ENCODE measurements around the gene MAP3K6. TPM values are rescaled to one million over a fixed set of nuclear protein-coding genes. Genes with fewer than 3 reads are reported as not detected.

MAP3K6 gene
- total RNA-seq, 4 donors from 2014 or later, result 82.2 to 122 (median 101) TPM

DNA sequence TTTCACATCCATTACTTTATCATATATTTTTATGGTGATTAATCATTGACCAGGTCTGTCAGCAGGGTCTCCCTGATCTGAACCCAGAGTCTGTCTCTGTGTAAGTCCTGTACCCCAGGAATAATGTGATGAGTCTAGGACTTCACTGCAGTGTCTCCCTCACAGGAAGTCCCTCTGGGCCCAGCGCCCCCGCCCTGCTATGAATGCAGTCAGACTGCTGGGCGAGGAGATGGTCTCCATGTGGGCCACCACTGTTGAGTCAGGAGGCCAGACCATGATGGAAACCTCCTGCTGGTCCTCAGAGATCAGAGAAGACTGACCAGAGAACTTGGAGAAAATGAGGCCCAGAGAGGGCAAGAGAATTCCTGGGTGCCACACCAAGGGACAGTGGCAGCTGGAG lies 35.3 kb downstream of the MAP3K6 start:
- TF ChIP-seq, protein P1, sequence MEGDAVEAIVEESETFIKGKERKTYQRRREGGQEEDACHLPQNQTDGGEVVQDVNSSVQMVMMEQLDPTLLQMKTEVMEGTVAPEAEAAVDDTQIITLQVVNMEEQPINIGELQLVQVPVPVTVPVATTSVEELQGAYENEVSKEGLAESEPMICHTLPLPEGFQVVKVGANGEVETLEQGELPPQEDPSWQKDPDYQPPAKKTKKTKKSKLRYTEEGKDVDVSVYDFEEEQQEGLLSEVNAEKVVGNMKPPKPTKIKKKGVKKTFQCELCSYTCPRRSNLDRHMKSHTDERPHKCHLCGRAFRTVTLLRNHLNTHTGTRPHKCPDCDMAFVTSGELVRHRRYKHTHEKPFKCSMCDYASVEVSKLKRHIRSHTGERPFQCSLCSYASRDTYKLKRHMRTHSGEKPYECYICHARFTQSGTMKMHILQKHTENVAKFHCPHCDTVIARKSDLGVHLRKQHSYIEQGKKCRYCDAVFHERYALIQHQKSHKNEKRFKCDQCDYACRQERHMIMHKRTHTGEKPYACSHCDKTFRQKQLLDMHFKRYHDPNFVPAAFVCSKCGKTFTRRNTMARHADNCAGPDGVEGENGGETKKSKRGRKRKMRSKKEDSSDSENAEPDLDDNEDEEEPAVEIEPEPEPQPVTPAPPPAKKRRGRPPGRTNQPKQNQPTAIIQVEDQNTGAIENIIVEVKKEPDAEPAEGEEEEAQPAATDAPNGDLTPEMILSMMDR (IDR thresholded peaks at IDR 0.05), result no peak
- TF ChIP-seq POLR2A (IDR thresholded peaks at IDR 0.05) (no peak), EP300 (IDR thresholded peaks at IDR 0.05) (no peak)
- 81 to 87% methylated on average over 3 of the region's 3 CpGs for WGBS, 2 donors
- H3K27ac ChIP-seq, result no peak overlapping the region
- no peaks in the 10 kb centered on the region for H3K9me3 ChIP-seq
- H3K4me1 ChIP-seq, result peaks cover 0 to 27% (median 9%) of the 10 kb centered on the region in 4 donors
- H3K36me3 ChIP-seq, result peaks cover 5 to 76% (median 18%) of the 10 kb centered on the region in 3 donors
- H3K4me3 ChIP-seq, result no peak overlapping the region
- no peaks in the 10 kb centered on the region for H3K27me3 ChIP-seq
- DNase-seq (ENCODE audit: low spot score in 2 of 2), result no peak

DNA sequence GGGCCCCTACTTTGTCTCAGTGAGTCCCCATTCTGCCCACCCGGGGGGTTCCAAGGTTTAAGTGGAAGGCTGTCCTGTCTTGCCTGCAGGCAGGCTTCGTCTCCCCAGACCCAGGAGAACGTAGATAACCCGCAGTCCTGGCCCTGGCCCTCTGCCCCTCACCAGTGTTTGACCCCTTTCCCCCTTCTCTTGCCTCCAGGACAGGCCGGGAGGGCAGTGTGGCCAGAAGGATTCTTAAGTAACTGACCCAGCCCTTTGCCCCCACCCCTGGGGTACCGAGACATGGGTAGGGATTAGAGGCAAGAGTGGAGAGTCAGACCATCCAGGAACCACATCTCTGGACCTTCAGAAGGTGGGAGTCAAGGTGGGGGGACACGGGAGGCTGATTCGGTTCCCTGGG lies 36.0 kb downstream of the MAP3K6 start:
- TF ChIP-seq, protein P1 (IDR thresholded peaks at IDR 0.05), result no peak
- TF ChIP-seq EP300 (IDR thresholded peaks at IDR 0.05) (no peak), POLR2A (IDR thresholded peaks at IDR 0.05) (no peak)
- no peak overlapping the region for H3K27ac ChIP-seq
- H3K27me3 ChIP-seq, result no peaks in the 10 kb centered on the region
- no peaks in the 10 kb centered on the region for H3K9me3 ChIP-seq
- no peak for DNase-seq (ENCODE audit: low spot score in 2 of 2)
- H3K36me3 ChIP-seq, result peaks cover 5 to 76% (median 18%) of the 10 kb centered on the region in 3 donors
- H3K4me1 ChIP-seq, result peaks cover 0 to 33% (median 11%) of the 10 kb centered on the region in 4 donors
- whole genome bisulfite sequencing, 2 donors, result 65 to 76% methylated on average over 8 of the region's 8 CpGs
- no peak overlapping the region for H3K4me3 ChIP-seq

DNA sequence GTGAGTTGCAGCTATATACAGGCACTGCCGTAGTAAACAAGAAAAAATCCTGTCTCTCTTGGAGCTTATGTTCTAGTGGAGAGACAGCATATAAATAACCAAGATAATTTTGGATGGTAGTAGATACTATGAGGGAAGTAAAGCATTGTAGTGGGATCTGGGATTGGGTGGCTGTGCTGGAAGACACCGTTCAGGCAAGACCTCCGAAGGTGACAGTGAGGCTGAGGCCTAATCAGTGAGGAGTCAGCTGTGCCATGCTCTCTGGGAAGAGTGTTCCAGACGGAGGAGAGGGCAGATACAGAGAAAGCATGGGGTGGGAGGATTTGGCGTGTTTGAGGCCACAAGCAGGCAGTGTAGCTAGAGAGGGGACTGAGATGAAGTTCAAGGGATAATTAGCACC lies 38.8 kb downstream of the MAP3K6 start:
- H3K4me1 ChIP-seq, result peaks cover 0 to 60% (median 20%) of the 10 kb centered on the region in 4 donors
- peaks cover 2 to 63% (median 10%) of the 10 kb centered on the region in 3 donors for H3K36me3 ChIP-seq
- no peak overlapping the region for H3K4me3 ChIP-seq
- TF ChIP-seq, protein P1 (IDR thresholded peaks at IDR 0.05), result no peak
- TF ChIP-seq EP300 (IDR thresholded peaks at IDR 0.05) (no peak), POLR2A (IDR thresholded peaks at IDR 0.05) (no peak)
- H3K27me3 ChIP-seq, result no peaks in the 10 kb centered on the region
- no peak for DNase-seq (ENCODE audit: low spot score in 2 of 2)
- WGBS, 2 donors, result 78 to 80% methylated on average over 5 of the region's 5 CpGs
- H3K9me3 ChIP-seq, result no peaks in the 10 kb centered on the region
- H3K27ac ChIP-seq, result no peak overlapping the region

DNA sequence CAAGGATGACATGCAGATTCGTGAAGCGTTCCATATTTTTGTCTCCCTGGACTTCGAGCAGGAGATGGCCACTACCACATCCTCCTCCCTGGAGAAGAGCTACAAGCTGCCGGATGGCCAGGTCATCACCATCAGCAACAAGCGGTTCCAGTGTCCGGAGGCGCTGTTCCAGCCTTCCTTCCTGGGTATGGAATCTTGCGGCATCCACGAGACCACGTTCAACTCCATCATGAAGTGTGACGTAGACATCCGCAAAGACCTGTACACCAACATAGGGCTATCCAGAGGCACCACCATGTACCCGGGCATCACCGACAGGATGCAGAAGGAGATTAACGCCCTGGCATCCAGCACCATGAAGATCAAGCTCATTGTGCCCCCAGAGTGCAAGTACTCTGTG lies 41.5 kb downstream of the MAP3K6 start:
- no peak for DNase-seq (ENCODE audit: low spot score in 2 of 2)
- 90 to 95% methylated on average over 14 to 15 of the region's 15 CpGs for WGBS, 2 donors
- no peak overlapping the region for H3K4me3 ChIP-seq
- H3K27me3 ChIP-seq, result no peaks in the 10 kb centered on the region
- peaks cover 0 to 36% (median 4%) of the 10 kb centered on the region in 3 donors for H3K36me3 ChIP-seq
- no peak overlapping the region for H3K27ac ChIP-seq
- H3K4me1 ChIP-seq, result peaks cover 0 to 70% (median 23%) of the 10 kb centered on the region in 4 donors
- no peaks in the 10 kb centered on the region for H3K9me3 ChIP-seq
- TF ChIP-seq POLR2A (IDR thresholded peaks at IDR 0.05) (no peak), EP300 (IDR thresholded peaks at IDR 0.05) (no peak)
- TF ChIP-seq, protein P1 (IDR thresholded peaks at IDR 0.05), result no peak

DNA sequence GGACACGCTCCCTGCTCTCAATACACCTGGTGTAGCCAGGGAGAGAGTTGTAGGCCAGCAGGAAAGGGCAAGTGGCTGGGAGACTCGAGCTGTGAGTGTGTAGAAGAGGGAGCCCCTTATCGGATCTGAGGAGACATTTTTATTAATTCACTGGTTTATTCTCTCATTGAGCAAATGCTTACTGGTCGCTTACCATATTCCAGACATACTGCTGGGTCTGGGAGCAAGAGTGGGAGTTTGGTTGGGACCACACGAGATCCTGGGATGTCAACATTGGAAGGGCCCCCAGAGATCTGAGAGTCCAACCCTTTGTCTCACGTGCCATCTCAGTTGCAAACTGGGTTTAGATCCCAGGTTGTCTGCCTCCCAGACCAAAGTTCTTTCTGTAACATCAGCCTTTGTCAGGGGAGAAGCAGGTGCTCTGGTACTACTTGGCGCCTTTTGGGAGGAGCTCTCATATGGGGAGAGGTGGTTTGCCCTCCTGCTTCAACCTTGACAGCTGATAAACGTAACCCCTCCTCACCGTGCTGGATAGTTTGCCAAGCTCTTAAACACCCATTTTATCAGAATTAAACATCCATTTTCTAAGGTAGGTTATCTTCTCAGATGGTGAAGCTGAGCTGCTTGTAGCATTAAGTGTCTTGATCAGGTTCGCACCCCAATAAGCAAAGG lies 44.1 kb downstream of the MAP3K6 start:
- TF ChIP-seq, protein P1 (IDR thresholded peaks at IDR 0.05), result no peak
- TF ChIP-seq EP300 (IDR thresholded peaks at IDR 0.05) (no peak), POLR2A (IDR thresholded peaks at IDR 0.05) (no peak)
- DNase-seq (ENCODE audit: low spot score in 2 of 2), result no peak
- Histone ChIP-seq H3K27me3 (no peaks in the 10 kb centered on the region), H3K4me1 (peaks cover 0 to 61% (median 23%) of the 10 kb centered on the region in 4 donors), H3K27ac (peak overlapping the region in 3 of 4 donors; percentile 57 to 91 (median 90)), H3K4me3 (peak overlapping the region; percentile 71 to 89 (median 85)), H3K9me3 (no peaks in the 10 kb centered on the region), H3K36me3 (peaks cover 0 to 27% (median 4%) of the 10 kb centered on the region in 3 donors)
- WGBS, 2 donors, result 10 to 14% methylated on average over 10 of the region's 10 CpGs
